SJSA1 (cell line): Measurements from ENCODE around the gene CDH23. TPM values are rescaled to one million over a fixed set of nuclear protein-coding genes. Genes with fewer than 3 reads are reported as not detected.

Experiments
- DNase-seq, 2 experiments: peaks; one replicate each; pipeline ENCODE4 v3.0.0-alpha.2; 2015 to 2020; ENCODE audit warnings: low spot score in 2 of 2, low read depth in 1 of 2
- H3K27ac ChIP-seq: fragments of 250-450 bp; sonication (Bioruptor Pico); 2 replicates; pipeline ENCODE4 v1.5.1; 2020; ENCODE audit warnings: mild to moderate bottlenecking, moderate library complexity
- H3K27me3 ChIP-seq: fragments of 250-450 bp; sonication (Bioruptor Pico); replicated peaks from 2 replicates; pipeline ENCODE4 v1.5.1; 2020; ENCODE audit warnings: mild to moderate bottlenecking, moderate library complexity
- H3K36me3 ChIP-seq: fragments of 250-450 bp; sonication (Bioruptor Pico); 2 replicates; pipeline ENCODE4 v1.5.1; 2020; ENCODE audit warnings: mild to moderate bottlenecking
- H3K4me1 ChIP-seq: fragments of 250-450 bp; sonication (Bioruptor Pico); replicated peaks from 2 replicates; pipeline ENCODE4 v1.6.1; 2021; ENCODE audit warnings: mild to moderate bottlenecking
- H3K4me3 ChIP-seq: fragments of 250-450 bp; sonication (Bioruptor Pico); 2 replicates; pipeline ENCODE4 v1.5.1; 2020; ENCODE audit warnings: mild to moderate bottlenecking
- H3K9me3 ChIP-seq: fragments of 250-450 bp; sonication (Bioruptor Pico); replicated peaks from 2 replicates; pipeline ENCODE4 v1.5.1; 2020; ENCODE audit warnings: mild to moderate bottlenecking
- total RNA-seq: library from RNA; depleted of rRNA; stranded (reverse); fragments of >200 nt; shearing (Covaris generic); gene quantifications from 2 replicates; pipeline ENCODE4 v1.2.3, GENCODE V29; 2014

The CDH23 gene
- total RNA-seq, 1 experiment from 2014 or later = 0.37 TPM

DNA sequence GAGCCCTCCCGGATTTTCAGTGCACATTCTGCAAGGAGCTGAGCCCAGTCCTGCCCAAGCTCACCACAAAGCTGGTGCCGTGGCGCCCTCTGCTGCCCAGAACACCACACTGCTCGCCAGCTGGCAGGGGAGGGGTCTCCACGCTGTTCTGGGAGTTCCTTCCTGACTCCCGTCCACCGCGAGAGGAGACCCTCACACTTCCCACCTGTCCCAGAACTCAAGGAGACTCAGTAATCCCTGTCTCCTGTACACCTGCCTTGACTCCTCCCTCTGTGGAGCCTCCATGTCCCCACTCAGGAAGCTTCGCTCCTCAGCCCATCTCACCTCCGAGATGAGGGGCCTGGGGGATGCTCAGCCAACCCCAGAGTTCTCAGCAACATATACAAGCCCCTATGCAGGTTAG is 311.6 kb downstream of the CDH23 start:
- no peak overlapping the region for H3K4me3 ChIP-seq
- peaks cover 2% of the 10 kb centered on the region for H3K4me1 ChIP-seq
- no peak overlapping the region for H3K27ac ChIP-seq
- H3K27me3 ChIP-seq = no peaks in the 10 kb centered on the region
- no peaks in the 10 kb centered on the region for H3K36me3 ChIP-seq
- no peaks in the 10 kb centered on the region for H3K9me3 ChIP-seq
- peak; percentile 26 to 56 for DNase-seq

DNA sequence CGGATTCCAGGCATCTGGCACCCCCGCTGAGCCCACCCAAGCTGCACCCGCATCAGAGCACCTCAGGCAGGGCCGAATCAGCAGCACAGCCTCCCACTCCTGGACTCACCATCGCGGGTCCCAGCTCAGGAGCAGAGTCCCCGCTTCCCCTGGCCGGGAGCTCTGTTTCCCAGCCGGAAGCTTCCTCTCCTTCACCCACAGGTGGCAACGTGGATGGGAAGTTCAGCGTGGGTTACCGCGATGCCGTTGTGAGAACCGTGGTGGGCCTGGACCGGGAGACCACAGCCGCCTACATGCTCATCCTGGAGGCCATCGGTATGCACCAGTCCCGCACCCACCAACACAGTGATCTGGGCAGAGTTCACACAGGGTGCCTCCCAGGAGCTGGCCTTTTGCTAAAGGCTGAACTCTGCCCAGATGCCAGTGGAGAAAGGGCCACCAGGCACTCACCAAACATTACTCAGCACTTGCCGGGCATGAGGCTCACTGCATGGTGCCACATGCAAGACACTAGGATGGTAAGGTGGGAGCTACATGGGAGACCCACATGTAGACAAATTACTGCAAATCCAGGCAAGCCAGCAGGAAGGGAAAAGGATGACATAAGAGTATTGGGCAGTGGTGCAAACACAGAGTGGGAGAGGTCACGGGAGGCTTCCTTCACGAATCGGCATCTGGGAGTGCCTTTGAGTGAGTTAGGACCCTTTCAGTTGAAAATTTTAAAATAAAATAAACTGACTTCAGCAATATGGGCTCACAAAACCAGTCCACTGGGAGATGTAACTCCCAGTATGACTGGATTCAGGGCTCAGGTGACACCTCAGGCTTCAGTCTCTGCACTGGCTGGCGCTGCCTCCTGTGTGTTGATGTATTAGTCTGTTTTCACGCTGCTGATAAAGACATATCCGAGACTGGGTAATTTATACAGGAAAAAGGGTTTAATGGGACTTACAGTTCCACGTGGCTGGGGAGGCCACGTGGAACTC is 312.5 kb downstream of the CDH23 start:
- Histone ChIP-seq H3K4me1 (peaks cover 10% of the 10 kb centered on the region), H3K9me3 (no peaks in the 10 kb centered on the region), H3K27ac (no peak overlapping the region), H3K4me3 (no peak overlapping the region), H3K36me3 (no peaks in the 10 kb centered on the region), H3K27me3 (no peaks in the 10 kb centered on the region)
- DNase-seq = no peak

DNA sequence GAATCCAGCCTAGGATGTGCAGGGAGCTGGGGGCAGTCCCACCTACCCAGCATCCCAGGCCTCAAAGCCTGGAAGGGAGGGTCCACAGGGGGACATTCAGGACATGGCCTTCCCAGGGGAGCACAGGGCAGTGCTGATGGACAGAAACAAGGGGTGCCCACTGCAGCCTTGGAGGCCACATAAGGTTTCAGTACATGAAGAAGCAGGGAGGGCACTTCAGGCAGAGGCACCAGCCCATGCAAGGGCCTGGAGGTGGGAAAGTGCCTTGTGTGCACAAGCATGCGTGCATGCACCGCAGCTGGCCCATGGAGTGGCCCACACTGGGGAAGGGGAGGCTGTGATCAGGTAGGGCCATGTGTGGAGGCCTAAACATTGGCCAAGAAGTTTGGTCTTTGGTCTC is 313.8 kb downstream of the CDH23 start:
- Histone ChIP-seq H3K4me1 (peaks cover 11% of the 10 kb centered on the region), H3K36me3 (no peaks in the 10 kb centered on the region), H3K4me3 (no peak overlapping the region), H3K27me3 (no peaks in the 10 kb centered on the region), H3K27ac (no peak overlapping the region), H3K9me3 (no peaks in the 10 kb centered on the region)
- no peak for DNase-seq

DNA sequence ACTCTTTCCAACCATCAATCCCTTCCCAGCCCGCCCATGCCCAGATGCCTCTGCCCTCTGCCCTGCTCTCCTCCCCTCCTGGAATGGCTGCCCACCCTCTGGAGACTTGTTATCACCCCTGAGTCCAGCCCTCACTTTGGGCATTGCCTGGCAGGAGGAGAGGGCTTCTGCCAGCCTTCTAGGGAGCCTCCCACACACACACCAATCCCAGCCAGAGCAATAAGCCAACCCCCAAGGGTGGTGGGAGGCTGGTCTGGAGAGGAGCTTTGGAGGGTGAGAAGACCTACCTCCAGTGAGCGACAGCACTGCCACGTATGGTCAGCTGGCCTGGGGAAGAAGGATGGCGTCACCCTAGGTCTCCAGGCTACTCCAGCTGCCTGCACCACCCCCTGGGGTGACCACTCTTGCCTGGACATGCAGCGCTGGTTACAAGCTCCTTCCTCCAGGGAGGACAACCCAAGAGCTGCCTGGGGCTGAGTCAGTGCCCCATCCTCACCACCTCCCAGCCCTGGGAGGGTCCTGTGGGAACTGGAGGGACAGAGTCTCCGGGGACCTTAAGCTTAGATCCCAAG is 314.4 kb downstream of the CDH23 start:
- Histone ChIP-seq H3K27me3 (no peaks in the 10 kb centered on the region), H3K4me1 (peaks cover 11% of the 10 kb centered on the region), H3K36me3 (no peaks in the 10 kb centered on the region), H3K4me3 (no peak overlapping the region), H3K27ac (no peak overlapping the region), H3K9me3 (no peaks in the 10 kb centered on the region)
- DNase-seq = no peak

DNA sequence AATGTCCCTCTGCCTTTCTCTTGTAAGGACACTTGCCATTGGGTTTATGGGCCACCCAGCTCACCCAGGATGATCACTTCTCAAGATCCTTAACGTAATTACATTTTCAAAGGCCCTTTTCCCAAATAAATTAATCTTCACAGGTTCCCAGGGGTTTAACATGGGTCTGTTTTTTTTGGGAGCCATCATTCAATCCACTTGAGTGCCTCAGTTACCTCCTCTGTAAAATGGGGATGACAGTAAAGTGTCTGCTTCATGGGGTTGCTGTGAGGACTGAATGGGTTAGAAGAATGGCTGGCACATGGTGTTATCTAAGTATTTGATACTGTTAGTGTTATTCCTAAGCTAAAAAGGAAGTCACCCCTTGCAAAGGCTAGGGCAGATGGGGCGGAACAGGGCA is 315.4 kb downstream of the CDH23 start:
- Histone ChIP-seq H3K4me1 (peaks cover 11% of the 10 kb centered on the region), H3K36me3 (no peaks in the 10 kb centered on the region), H3K27me3 (no peaks in the 10 kb centered on the region), H3K9me3 (no peaks in the 10 kb centered on the region), H3K4me3 (no peak overlapping the region), H3K27ac (no peak overlapping the region)
- no peak for DNase-seq

DNA sequence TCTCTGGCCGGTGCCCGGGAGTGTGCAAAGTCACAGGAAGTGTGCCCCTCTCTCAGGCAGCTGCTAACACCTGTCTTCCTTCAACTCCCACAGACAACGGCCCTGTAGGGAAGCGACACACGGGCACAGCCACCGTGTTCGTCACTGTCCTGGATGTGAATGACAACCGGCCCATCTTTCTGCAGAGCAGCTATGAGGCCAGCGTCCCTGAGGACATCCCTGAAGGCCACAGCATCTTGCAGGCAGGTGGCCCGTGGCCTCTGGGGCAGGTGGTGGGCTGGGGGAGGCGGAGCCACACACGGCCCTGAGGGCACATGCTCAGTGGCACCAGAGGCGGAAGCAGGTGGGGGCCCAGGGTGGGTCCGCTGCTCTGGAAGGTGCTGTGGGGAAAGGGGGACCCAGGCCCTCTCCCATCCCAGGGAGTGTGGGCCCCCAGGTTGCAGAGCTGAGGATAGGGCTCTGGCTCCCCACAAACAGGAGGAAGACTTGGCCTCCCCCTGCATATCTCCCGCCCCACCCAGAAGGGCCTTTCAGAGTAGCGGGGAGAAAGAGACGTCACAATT is 315.9 kb downstream of the CDH23 start:
- Histone ChIP-seq H3K4me1 (peaks cover 11% of the 10 kb centered on the region), H3K27ac (no peak overlapping the region), H3K27me3 (no peaks in the 10 kb centered on the region), H3K36me3 (no peaks in the 10 kb centered on the region), H3K9me3 (no peaks in the 10 kb centered on the region), H3K4me3 (no peak overlapping the region)
- DNase-seq = no peak

DNA sequence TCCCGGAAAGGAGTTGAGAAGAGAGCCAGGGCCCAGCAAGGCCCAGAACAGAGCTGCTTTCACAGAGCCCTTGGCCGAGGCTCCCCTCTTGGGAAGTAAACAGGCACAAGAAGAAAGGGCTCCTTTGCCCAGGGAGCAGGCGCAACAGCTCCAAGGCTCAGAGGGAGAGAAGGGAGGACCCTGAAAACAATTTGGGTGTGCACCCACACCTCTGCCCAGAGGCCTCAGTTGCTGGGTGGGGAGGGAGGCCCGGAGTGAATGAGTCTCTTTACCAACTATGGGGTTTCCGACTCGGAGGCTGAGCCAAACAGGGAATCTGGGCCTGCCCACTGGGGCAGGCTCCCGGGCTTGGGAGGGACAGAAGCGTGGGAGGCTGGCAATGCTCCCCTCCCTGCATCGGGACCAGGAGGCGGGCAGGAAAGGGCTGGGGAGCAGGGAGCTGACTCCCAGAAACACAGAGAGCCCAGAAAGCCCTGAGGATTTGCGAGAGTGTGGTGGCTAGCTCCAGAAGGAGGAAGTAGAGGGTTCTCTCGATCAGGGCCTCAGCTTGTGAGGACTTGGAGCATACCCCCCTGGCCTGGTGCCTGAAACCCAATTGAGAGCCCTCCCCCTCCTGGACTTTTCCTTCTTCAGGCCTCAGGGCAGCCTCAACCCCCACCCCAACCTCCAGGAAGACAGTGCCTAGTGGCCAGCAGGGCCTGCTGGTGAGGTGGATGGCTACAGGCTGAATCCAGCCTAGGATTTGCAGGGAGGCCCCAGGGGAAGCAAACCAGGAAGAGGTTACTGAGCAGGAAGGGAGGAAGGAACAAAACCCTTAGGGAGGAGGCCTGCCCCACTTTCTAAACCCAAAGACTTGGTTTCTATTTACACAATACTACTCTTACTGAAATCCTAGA is 316.7 kb downstream of the CDH23 start:
- no peaks in the 10 kb centered on the region for H3K36me3 ChIP-seq
- no peak overlapping the region for H3K4me3 ChIP-seq
- DNase-seq = peak in 1 of 2 experiments; percentile 36
- peaks cover 11% of the 10 kb centered on the region for H3K4me1 ChIP-seq
- H3K27ac ChIP-seq = 0 out of 2 replicates have a peak overlapping the region, but pooled peaks have one; percentile 7
- H3K9me3 ChIP-seq = no peaks in the 10 kb centered on the region
- H3K27me3 ChIP-seq = no peaks in the 10 kb centered on the region

DNA sequence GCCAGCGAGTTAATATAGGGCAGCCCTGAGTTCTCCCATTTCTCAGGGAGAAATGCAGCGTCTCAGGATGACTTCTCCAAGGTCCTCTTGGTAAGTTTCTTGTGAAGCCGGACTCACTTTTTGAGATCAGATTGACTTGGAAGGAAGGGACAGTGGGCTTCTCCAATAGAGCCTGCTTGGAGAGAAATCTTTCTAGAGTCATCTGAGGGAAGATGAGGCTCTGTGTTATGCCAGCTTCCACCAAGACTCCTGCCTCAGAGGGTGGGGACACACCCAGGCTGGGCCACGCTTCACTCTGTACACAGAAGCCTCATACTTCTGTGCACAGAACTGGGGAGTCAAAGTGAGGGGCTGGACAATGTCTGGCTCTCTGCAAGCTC is 317.3 kb downstream of the CDH23 start:
- DNase-seq = peak in 1 of 2 experiments; percentile 9
- Histone ChIP-seq H3K9me3 (no peaks in the 10 kb centered on the region), H3K27me3 (no peaks in the 10 kb centered on the region), H3K4me3 (no peak overlapping the region), H3K36me3 (no peaks in the 10 kb centered on the region), H3K4me1 (peaks cover 11% of the 10 kb centered on the region), H3K27ac (0 out of 2 replicates have a peak overlapping the region, but pooled peaks have one; percentile 7)

DNA sequence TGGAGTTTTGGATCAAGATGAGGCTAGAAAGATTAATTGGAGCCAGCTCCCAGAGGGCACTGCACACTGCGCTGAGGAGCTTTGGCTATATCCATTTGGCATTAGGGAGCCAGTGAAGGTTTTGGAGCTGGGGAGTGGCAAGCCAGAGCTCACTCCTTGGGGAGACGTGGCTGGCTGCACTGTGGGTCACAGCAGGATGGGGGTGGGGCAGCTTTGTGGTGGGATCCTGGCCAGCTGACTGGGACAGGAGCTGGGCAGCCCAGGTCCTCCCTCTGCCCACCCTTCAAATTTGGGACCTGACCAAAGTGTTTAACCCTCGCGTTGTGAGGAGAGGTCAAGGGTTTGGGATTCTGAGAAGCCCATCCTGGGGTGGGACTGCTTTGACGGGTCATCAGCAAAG is 317.9 kb downstream of the CDH23 start:
- H3K4me3 ChIP-seq = no peak overlapping the region
- DNase-seq = no peak
- H3K4me1 ChIP-seq = peaks cover 11% of the 10 kb centered on the region
- no peaks in the 10 kb centered on the region for H3K27me3 ChIP-seq
- H3K27ac ChIP-seq = no peak overlapping the region
- H3K36me3 ChIP-seq = no peaks in the 10 kb centered on the region
- no peaks in the 10 kb centered on the region for H3K9me3 ChIP-seq

DNA sequence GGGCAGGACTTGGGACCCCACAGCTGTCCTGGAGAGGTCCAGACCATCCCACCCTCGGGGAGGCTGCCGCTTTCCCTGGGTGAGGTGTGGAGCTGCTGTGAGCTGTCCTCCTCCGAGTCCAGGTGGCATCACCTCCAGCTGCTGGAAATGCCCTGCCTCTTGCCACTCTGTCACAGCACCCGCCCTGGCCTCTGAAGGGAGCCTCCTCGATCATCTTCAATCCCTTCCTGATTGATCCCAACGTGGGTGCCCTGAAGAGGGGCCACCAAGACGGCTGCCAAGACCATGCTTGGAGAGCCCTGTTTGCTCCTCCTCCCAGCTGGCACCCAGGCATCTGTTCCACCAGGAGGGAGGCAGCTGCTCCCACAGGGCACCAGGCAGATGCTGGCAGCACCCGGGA is 318.3 kb downstream of the CDH23 start:
- Histone ChIP-seq H3K36me3 (no peaks in the 10 kb centered on the region), H3K27me3 (no peaks in the 10 kb centered on the region), H3K4me1 (peaks cover 11% of the 10 kb centered on the region), H3K4me3 (no peak overlapping the region), H3K27ac (no peak overlapping the region), H3K9me3 (no peaks in the 10 kb centered on the region)
- DNase-seq = no peak

DNA sequence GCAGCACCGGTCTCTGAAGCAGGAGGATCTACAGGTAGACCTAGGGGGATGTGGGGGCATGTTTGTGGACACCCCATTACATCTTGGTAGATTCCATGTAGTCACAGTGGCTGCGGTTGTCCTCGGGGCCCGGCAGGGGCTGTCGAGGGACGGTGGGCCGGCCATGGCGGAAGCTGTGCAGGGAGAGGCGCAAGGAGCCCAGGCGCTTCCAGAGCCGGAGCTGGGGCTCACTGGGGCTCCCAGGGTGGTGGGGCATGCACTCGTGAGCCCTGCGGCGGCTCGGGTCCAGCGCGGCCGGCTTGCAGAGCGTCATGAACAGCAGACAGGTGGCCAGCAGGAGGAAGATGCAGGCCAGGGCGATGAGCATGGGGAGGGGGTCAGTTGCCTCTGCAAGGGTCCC is 319.1 kb downstream of the CDH23 start:
- no peaks in the 10 kb centered on the region for H3K9me3 ChIP-seq
- no peak overlapping the region for H3K27ac ChIP-seq
- H3K27me3 ChIP-seq = no peaks in the 10 kb centered on the region
- H3K4me1 ChIP-seq = peaks cover 11% of the 10 kb centered on the region
- H3K36me3 ChIP-seq = no peaks in the 10 kb centered on the region
- no peak for DNase-seq
- no peak overlapping the region for H3K4me3 ChIP-seq

DNA sequence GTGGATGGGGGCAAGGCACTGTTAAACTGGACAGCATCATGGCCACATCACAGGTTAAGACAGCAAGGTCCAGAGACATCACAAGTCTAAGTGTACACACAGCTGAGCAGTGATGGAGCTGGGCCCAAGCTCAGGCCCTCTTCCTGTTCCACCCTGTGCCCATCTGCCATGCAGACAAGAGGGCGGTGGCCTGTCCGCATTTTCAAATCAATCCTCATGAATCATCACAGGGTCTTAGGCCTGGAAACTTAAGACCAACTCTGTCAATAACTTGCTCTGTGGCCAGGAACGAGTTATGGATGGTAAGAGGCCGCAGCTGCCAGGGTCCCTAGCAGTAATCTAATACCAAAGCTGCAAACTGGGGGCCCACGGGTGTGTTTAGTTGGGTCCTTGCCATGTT is 319.7 kb downstream of the CDH23 start:
- Histone ChIP-seq H3K4me3 (no peak overlapping the region), H3K27me3 (no peaks in the 10 kb centered on the region), H3K36me3 (no peaks in the 10 kb centered on the region), H3K4me1 (peaks cover 11% of the 10 kb centered on the region), H3K9me3 (no peaks in the 10 kb centered on the region), H3K27ac (no peak overlapping the region)
- DNase-seq = no peak

DNA sequence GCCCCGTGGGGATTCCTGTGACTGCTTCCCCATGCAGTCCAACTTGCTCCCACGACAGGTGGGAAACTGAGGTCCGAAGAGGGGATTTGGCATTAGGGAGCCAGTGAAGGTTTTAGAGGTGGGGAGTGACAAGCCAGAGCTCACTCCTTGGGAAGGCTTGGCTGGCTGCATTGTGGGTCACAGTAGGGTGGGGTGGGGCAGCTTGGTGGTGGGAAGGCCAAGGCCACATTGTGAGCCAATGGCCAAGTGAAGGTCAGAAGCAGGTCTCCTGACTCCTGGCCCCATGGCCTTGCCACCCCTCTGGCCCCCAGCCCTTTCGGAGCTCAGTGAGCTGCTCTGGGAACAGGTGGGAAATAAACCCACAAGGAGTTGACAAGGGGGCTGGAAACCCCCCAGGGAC is 320.3 kb downstream of the CDH23 start:
- H3K27ac ChIP-seq = no peak overlapping the region
- no peak overlapping the region for H3K4me3 ChIP-seq
- no peaks in the 10 kb centered on the region for H3K27me3 ChIP-seq
- H3K9me3 ChIP-seq = no peaks in the 10 kb centered on the region
- no peaks in the 10 kb centered on the region for H3K36me3 ChIP-seq
- no peak for DNase-seq
- H3K4me1 ChIP-seq = peaks cover 11% of the 10 kb centered on the region
